ENCODE measurements around the gene GNAO1.

- TF ChIP-seq POLR2AphosphoS5 (IDR thresholded peaks at IDR 0.05): no peak
- TF ChIP-seq, protein P1, sequence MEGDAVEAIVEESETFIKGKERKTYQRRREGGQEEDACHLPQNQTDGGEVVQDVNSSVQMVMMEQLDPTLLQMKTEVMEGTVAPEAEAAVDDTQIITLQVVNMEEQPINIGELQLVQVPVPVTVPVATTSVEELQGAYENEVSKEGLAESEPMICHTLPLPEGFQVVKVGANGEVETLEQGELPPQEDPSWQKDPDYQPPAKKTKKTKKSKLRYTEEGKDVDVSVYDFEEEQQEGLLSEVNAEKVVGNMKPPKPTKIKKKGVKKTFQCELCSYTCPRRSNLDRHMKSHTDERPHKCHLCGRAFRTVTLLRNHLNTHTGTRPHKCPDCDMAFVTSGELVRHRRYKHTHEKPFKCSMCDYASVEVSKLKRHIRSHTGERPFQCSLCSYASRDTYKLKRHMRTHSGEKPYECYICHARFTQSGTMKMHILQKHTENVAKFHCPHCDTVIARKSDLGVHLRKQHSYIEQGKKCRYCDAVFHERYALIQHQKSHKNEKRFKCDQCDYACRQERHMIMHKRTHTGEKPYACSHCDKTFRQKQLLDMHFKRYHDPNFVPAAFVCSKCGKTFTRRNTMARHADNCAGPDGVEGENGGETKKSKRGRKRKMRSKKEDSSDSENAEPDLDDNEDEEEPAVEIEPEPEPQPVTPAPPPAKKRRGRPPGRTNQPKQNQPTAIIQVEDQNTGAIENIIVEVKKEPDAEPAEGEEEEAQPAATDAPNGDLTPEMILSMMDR (IDR thresholded peaks at IDR 0.05; ENCODE audit: poor library complexity, severe bottlenecking): no peak
Observed at GRCh38 chr16:56309008-56309407, 117.7 kb downstream of the GNAO1 start.
